Omental fat pad (tissue), 4 donors: Measurements from ENCODE around the gene NCOR2. TPM values are rescaled to one million over a fixed set of nuclear protein-coding genes. Genes with fewer than 3 reads are reported as not detected.
A peak's percentile ranks its signal among the peaks of the same experiment; 100 is the strongest.
"Not testable (repeated sequence)": the region's sequence is repeated elsewhere in the genome, so short reads cannot be mapped to it uniquely, and the experiment has no call there.

Experiments used
- ATAC-seq: fragments of 150-250 bp; one replicate; pipeline ENCODE4 v1.9.1; 2016; ENCODE audit warnings: mild to moderate bottlenecking, moderate library complexity; ENCODE audit not compliant: low FRiP score
- DNase-seq: peaks from one replicate; pipeline ENCODE4 v3.0.0-alpha.2; 2019; ENCODE audit warnings: low spot score
- total RNA-seq, 4 donors: library from RNA; depleted of rRNA; stranded (reverse); fragments of >200 nt; gene quantifications; one replicate each; pipeline ENCODE4 v1.1.0, GENCODE V29; 2016
- TF ChIP-seq, protein P1 (sequence below), 3 donors: fragments of 450-650 bp; IDR thresholded peaks; one replicate each; pipeline ENCODE4 v1.5.1; 2016 to 2017; ENCODE audit warnings: antibody characterized with exemption in 3 of 3, mild to moderate bottlenecking in 3 of 3, moderate library complexity in 2 of 3

Gene NCOR2
- total RNA-seq, 4 donors from 2014 or later, result 53.4 to 85.3 (median 71.9) TPM

GRCh38 chr12:124592481-124593160 is 25.2 kb upstream of the NCOR2 start:
- DNase-seq, result no peak
- no peak for ATAC-seq
- TF ChIP-seq, protein P1, sequence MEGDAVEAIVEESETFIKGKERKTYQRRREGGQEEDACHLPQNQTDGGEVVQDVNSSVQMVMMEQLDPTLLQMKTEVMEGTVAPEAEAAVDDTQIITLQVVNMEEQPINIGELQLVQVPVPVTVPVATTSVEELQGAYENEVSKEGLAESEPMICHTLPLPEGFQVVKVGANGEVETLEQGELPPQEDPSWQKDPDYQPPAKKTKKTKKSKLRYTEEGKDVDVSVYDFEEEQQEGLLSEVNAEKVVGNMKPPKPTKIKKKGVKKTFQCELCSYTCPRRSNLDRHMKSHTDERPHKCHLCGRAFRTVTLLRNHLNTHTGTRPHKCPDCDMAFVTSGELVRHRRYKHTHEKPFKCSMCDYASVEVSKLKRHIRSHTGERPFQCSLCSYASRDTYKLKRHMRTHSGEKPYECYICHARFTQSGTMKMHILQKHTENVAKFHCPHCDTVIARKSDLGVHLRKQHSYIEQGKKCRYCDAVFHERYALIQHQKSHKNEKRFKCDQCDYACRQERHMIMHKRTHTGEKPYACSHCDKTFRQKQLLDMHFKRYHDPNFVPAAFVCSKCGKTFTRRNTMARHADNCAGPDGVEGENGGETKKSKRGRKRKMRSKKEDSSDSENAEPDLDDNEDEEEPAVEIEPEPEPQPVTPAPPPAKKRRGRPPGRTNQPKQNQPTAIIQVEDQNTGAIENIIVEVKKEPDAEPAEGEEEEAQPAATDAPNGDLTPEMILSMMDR (IDR thresholded peaks at IDR 0.05), result no peak

- peak; percentile 46 for ATAC-seq
- DNase-seq, result no peak
- TF ChIP-seq, protein P1 (IDR thresholded peaks at IDR 0.05), result no peak
Measured at GRCh38 chr12:124592050-124592449, 24.6 kb upstream of the NCOR2 start.

DNA sequence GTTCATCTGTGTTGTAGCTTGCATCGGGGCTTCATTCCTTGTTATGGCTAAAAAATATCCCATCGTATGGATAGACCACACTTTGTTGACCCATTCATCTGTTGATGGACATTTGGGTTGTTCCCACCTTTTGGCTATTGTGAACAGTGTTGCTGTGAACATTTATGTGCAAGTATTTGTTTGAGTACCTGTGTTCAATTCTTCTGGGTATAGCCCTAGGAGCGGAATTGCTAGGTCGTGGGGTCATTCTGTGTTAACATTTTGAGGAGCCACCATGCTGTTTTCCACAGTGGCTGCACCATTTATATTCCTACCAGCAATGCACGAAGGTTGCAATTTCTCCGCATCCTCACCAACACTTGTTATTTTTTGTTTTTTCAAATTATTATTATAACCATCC is 23.0 kb upstream of the NCOR2 start:
- TF ChIP-seq, protein P1 (IDR thresholded peaks at IDR 0.05), result no peak
- DNase-seq, result no peak
- ATAC-seq, result no peak

DNA sequence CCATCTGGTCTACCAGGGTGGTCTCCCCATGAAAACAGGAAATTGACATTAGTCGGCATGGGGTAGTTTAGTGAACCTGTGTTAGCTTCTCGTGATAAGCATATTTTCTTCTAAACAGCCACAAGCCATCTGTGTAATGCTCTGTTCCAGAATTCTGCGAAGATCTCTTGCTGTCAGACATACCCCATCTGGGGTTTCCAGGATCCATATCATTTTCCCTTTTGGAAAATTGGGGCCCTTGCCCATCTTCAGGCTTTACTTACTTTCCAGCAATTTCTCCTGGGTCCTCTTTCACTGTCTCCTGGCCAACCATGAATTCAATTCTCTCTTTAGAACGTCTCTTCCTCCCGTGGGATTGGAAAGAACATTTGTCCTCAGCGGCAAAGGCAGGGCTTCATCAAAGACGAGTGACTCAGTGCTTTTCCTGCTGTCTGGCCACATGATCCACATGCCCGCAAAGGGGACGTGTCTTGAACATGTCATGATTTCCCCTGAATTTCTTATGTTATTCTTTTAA is 21.4 kb upstream of the NCOR2 start:
- DNase-seq, result no peak
- peak; percentile 19 for ATAC-seq
- TF ChIP-seq, protein P1 (IDR thresholded peaks at IDR 0.05), result no peak

DNA sequence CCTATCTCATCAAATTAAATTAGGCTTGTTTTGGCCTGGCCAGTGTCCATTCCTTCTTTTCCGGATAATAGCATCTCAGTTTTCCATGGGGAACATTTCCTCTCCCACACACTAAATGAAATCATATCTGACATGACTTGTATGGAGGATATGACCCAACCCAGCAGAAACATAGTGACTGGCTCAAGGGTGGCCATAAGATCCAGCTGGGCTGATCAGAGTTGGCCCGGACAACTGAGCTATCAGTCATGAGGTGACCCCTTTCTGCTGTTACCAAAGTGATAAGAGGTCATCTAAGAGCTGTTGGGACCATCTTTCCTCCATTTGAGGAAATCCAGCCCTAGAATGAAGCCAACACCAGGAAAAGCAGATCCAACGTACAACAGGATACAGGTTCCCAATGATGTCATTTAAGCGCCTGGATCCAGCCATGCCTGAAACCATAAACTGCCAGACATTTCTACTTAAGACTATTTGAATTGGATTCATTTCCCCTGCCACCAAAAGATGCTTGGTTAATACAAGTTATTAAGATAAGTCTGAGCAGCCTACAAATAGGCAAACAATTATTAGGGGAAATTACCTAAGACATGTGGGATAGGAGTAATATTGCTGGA is 20.7 kb upstream of the NCOR2 start:
- no peak for ATAC-seq
- TF ChIP-seq, protein P1 (IDR thresholded peaks at IDR 0.05), result no peak
- no peak for DNase-seq

DNA sequence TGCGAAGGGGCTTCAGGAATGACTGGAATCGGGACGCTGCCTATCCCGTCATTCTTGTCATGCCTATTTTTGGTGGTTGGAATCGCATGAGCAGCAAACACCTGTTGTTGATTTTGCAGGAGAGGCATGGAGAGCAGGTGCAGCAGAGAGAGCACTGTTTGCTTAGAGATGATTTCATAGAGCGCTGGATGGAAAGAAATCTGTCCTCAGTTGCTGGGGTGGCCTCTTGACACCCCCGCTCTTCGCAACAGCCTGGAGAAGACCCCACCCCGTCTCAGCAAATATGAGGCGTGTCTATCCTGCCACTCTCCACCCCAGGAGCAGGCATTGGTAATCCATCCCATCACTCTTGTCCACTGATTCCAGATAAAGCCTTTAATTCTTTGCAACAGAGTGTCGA is 19.3 kb upstream of the NCOR2 start:
- TF ChIP-seq, protein P1 (IDR thresholded peaks at IDR 0.05), result no peak
- ATAC-seq, result no peak
- DNase-seq, result no peak

DNA sequence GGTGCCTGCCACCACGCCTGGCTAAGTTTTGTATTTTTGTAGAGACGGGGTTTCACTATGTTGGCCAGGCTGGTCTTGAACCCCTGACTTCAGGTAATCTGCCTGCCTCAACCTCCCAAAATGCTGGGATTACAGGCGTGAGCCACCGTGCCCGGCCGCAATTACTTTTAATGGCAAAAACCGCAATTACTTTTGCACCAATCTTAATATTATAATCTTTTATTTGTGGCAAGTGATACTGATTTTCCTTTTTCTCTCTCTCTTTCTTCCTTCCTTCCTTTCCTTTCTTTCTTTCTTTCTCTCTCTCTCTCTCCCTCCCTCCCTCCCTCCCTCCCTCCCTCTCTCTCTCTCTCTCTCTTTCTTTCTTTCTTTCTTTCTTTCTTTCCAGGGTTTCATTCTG is 17.1 kb upstream of the NCOR2 start:
- not testable (repeated sequence) for DNase-seq, ATAC-seq
